OCI-LY3 (cell line): ENCODE measurements around the gene BABAM2.

Experiments used
- H2AFZ ChIP-seq: fragments of 200-600, 300-600 bp; shearing (Covaris generic); 2 replicates; pipeline ENCODE4 v1.6.0; 2014; ENCODE audit warnings: antibody characterized with exemption, low read depth, low read length
- H3K27ac ChIP-seq: fragments of 200-600, 300-600 bp; sonication (generic); 2 replicates; pipeline ENCODE4 v1.5.1; 2014; ENCODE audit warnings: mild to moderate bottlenecking, low read length, moderate library complexity, mixed read lengths
- H3K27me3 ChIP-seq: fragments of 200-600, 300-600 bp; sonication (generic); 2 replicates; pipeline ENCODE4 v1.6.1; 2014; ENCODE audit warnings: low read depth, low read length, mixed read lengths
- H3K36me3 ChIP-seq: fragments of 200-600, 300-600 bp; sonication (generic); replicated peaks from 2 replicates; pipeline ENCODE3; 2014; ENCODE audit warnings: low read depth, low read length, mixed read lengths
- H3K4me1 ChIP-seq: fragments of 300-600, 200-600 bp; sonication (generic); 2 replicates; pipeline ENCODE4 v1.6.1; 2014; ENCODE audit warnings: low read length, mixed read lengths
- H3K4me2 ChIP-seq: fragments of 200-600, 300-600 bp; sonication (generic); 2 replicates; pipeline ENCODE4 v1.6.1; 2014; ENCODE audit warnings: low read length, mixed read lengths
- H3K4me3 ChIP-seq: fragments of 300-600, 200-600 bp; sonication (generic); 2 replicates; pipeline ENCODE4 v1.5.1; 2014; ENCODE audit warnings: antibody characterized with exemption, mild to moderate bottlenecking, low read length, moderate library complexity
- H3K79me2 ChIP-seq: fragments of 300-600, 200-600 bp; shearing (Covaris generic); 2 replicates; pipeline ENCODE4 v1.6.1; 2014; ENCODE audit warnings: mild to moderate bottlenecking, low read length, mixed read lengths
- H3K9ac ChIP-seq: fragments of 300-600, 200-600 bp; shearing (Covaris generic); 2 replicates; pipeline ENCODE4 v1.6.0; 2014; ENCODE audit warnings: mild to moderate bottlenecking, low read length, moderate library complexity
- H3K9me3 ChIP-seq: fragments of 200-600, 300-600 bp; shearing (Covaris generic); 2 replicates; pipeline ENCODE4 v1.6.1; 2014; ENCODE audit warnings: low read length, mixed read lengths; ENCODE audit not compliant: insufficient read depth
- H4K20me1 ChIP-seq: fragments of 200-600, 300-600 bp; sonication (generic); 2 replicates; pipeline ENCODE4 v1.6.1; 2016; ENCODE audit warnings: low read length, mixed read lengths; ENCODE audit not compliant: insufficient read depth
- EZH2phosphoT487 ChIP-seq: fragments of 200-600 bp; shearing (Covaris generic); IDR thresholded peaks from 2 replicates; pipeline ENCODE4 v1.6.1; 2018; ENCODE audit warnings: antibody characterized with exemption, mixed run types, low read depth
- TF ChIP-seq, protein P1 (sequence below): fragments of 200-600, 300-600 bp; sonication (generic); IDR thresholded peaks from 2 replicates; pipeline ENCODE4 v1.5.1; 2014; ENCODE audit warnings: antibody characterized with exemption, low read length, low read depth

The BABAM2 gene

DNA sequence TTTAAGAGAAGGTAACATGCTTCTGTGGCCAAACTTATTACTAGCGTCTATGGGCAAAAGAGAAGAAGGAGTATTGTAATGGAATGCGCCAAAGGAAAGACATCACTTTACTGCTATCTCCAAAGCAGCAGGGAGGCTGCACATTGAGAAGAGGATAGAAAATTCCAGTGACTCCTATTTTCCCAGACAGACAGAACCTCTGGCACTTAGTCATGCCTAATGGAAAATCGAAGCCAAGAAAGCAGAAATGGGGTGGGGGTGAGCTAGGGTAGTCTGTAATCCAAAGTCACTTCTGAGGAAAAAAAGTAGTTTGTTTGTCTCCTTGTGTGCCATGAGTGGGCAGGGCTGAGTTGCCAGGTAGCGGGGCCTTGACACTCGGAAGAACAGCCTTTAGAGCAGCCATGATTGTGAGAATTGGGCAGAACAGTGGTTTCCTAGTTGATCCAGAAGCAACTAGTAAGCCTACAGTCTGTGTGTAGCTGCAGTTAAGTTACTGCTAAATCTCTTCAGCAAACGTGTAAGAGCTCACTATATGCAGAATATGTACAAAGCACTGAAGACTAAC, 422.8 kb downstream of the BABAM2 start:
- TF ChIP-seq, protein P1, sequence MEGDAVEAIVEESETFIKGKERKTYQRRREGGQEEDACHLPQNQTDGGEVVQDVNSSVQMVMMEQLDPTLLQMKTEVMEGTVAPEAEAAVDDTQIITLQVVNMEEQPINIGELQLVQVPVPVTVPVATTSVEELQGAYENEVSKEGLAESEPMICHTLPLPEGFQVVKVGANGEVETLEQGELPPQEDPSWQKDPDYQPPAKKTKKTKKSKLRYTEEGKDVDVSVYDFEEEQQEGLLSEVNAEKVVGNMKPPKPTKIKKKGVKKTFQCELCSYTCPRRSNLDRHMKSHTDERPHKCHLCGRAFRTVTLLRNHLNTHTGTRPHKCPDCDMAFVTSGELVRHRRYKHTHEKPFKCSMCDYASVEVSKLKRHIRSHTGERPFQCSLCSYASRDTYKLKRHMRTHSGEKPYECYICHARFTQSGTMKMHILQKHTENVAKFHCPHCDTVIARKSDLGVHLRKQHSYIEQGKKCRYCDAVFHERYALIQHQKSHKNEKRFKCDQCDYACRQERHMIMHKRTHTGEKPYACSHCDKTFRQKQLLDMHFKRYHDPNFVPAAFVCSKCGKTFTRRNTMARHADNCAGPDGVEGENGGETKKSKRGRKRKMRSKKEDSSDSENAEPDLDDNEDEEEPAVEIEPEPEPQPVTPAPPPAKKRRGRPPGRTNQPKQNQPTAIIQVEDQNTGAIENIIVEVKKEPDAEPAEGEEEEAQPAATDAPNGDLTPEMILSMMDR, result no peak
- no peak for TF ChIP-seq EZH2phosphoT487
- Histone ChIP-seq H3K27me3 (no peaks in the 10 kb centered on the region), H3K79me2 (no peaks in the 10 kb centered on the region), H3K36me3 (no peaks in the 10 kb centered on the region), H3K9ac (no peak overlapping the region), H3K4me2 (no peak overlapping the region), H2AFZ (no peak overlapping the region), H4K20me1 (no peaks in the 10 kb centered on the region), H3K4me1 (peaks cover 11% of the 10 kb centered on the region), H3K27ac (no peak overlapping the region), H3K9me3 (no peaks in the 10 kb centered on the region), H3K4me3 (no peak overlapping the region)

DNA sequence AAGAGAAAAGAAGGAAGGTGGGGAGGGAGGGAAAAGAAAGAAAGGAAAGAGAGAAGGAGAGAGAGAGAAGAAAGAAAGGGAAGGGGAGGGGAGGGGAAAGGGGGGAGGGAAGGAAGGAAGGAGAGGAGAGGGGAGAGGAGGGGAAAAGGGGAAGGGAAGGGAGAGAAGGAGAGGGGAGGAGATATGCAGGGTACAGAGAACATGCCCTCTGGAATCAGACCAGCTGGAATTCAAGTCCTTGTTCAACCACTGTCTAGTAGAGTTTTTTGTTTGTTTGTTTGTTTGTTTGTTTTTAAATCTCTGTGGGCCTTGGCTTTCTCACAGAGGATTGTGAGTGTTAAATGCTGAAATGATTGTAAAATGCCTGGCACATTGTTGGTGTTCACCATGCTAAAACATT, 424.4 kb downstream of the BABAM2 start:
- peaks cover 11% of the 10 kb centered on the region for H3K4me1 ChIP-seq
- no peaks in the 10 kb centered on the region for H3K36me3 ChIP-seq
- no peaks in the 10 kb centered on the region for H3K9me3 ChIP-seq
- no peak overlapping the region for H3K4me2 ChIP-seq
- H4K20me1 ChIP-seq, result no peaks in the 10 kb centered on the region
- TF ChIP-seq EZH2phosphoT487, result no peak
- TF ChIP-seq, protein P1, result no peak
- H3K27me3 ChIP-seq, result no peaks in the 10 kb centered on the region
- H3K27ac ChIP-seq, result no peak overlapping the region
- no peak overlapping the region for H2AFZ ChIP-seq
- no peak overlapping the region for H3K9ac ChIP-seq
- no peak overlapping the region for H3K4me3 ChIP-seq
- no peaks in the 10 kb centered on the region for H3K79me2 ChIP-seq

DNA sequence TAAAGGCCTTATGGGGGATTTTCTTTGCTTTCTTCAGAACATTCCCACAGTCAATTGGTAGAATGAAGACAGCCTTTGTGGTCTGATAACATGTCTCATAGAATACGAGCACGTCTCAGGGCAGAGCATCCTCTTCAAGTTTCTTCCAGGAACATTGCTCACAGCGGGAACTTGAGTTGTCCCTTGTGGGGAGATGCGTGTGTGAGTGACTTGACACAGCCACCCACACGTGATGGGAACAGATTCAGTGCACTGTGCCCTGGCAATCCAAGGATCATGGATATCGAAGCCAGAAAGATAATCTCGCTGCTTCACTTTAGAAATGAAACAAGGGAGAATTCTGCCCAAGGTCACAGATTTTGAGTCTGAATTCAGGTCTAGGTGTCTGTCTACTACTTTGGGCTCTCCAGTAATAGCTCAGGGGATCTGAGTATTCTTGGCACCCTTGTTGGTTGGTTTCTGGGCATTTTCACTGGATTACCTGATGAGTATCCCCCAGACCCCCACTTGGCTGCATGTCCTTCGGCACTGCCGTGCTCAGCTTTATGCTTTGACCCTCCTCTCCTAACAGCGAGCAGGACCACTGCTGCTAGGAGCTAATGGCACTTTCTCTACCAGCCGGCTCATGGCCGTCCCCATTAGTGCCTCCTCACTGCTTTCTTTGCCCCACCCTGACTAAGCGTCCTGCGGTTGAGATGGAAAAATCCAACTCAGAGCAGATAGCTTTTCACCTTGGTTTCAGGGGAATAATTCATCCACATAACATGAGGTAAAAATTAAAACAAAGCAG, 426.2 kb downstream of the BABAM2 start:
- Histone ChIP-seq H3K4me1 (peaks cover 11% of the 10 kb centered on the region), H2AFZ (no peak overlapping the region), H3K27me3 (no peaks in the 10 kb centered on the region), H3K9me3 (no peaks in the 10 kb centered on the region), H3K4me3 (no peak overlapping the region), H3K27ac (no peak overlapping the region), H3K36me3 (no peaks in the 10 kb centered on the region), H3K79me2 (no peaks in the 10 kb centered on the region), H4K20me1 (no peaks in the 10 kb centered on the region), H3K9ac (no peak overlapping the region), H3K4me2 (no peak overlapping the region)
- TF ChIP-seq EZH2phosphoT487, result no peak
- TF ChIP-seq, protein P1, result no peak

DNA sequence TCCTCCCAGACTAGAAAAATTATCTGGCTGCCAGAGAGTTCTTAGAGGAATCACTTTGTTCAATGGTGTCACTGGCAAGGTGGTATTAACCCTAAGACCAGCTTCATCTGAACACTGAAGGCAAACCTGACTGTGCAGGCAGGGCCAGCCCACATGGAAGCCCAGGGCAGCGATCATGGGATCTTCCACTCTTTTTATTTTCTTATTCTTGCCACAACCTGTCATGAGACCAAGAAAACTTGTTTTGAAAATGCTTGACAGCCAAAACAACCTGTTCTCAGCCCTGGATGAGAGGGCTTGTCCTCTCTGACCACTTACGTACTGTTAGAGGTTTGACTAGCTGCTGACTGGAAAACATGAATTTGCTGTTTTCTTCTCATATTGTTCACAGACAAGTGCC, 426.9 kb downstream of the BABAM2 start:
- no peak overlapping the region for H3K4me2 ChIP-seq
- TF ChIP-seq, protein P1, result no peak
- no peak overlapping the region for H2AFZ ChIP-seq
- no peak overlapping the region for H3K27ac ChIP-seq
- no peaks in the 10 kb centered on the region for H3K36me3 ChIP-seq
- no peak overlapping the region for H3K9ac ChIP-seq
- H3K4me3 ChIP-seq, result no peak overlapping the region
- no peaks in the 10 kb centered on the region for H3K27me3 ChIP-seq
- no peaks in the 10 kb centered on the region for H3K79me2 ChIP-seq
- no peaks in the 10 kb centered on the region for H3K9me3 ChIP-seq
- H3K4me1 ChIP-seq, result peaks cover 6% of the 10 kb centered on the region
- H4K20me1 ChIP-seq, result no peaks in the 10 kb centered on the region
